ENCODE measurements around the gene RAB42.

RAB42 gene, protein sequence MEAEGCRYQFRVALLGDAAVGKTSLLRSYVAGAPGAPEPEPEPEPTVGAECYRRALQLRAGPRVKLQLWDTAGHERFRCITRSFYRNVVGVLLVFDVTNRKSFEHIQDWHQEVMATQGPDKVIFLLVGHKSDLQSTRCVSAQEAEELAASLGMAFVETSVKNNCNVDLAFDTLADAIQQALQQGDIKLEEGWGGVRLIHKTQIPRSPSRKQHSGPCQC

GRCh38 chr1:28591708-28592320 is at the start of gene RAB42:
TSS of gene RAB42 (plus strand) at chr1:28592265. CDS start at chr1:28592512, 247 bp downstream.
- peak; percentile 60 for DNase-seq (ENCODE audit: insufficient read length, low spot score)
- no peak for FAIRE-seq
- TF ChIP-seq, protein P1, sequence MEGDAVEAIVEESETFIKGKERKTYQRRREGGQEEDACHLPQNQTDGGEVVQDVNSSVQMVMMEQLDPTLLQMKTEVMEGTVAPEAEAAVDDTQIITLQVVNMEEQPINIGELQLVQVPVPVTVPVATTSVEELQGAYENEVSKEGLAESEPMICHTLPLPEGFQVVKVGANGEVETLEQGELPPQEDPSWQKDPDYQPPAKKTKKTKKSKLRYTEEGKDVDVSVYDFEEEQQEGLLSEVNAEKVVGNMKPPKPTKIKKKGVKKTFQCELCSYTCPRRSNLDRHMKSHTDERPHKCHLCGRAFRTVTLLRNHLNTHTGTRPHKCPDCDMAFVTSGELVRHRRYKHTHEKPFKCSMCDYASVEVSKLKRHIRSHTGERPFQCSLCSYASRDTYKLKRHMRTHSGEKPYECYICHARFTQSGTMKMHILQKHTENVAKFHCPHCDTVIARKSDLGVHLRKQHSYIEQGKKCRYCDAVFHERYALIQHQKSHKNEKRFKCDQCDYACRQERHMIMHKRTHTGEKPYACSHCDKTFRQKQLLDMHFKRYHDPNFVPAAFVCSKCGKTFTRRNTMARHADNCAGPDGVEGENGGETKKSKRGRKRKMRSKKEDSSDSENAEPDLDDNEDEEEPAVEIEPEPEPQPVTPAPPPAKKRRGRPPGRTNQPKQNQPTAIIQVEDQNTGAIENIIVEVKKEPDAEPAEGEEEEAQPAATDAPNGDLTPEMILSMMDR (IDR thresholded peaks at IDR 0.05; ENCODE audit: insufficient read depth, missing control alignments), result no peak

- TF ChIP-seq, protein P1 (IDR thresholded peaks at IDR 0.05; ENCODE audit: insufficient read depth, missing control alignments), result no peak
- FAIRE-seq (no peak), DNase-seq (ENCODE audit: insufficient read length, low spot score) (no peak)
Measured at GRCh38 chr1:28545246-28545628, 46.8 kb upstream of the RAB42 start.

- FAIRE-seq, result no peak
- TF ChIP-seq, protein P1 (IDR thresholded peaks at IDR 0.05; ENCODE audit: insufficient read depth, missing control alignments), result no peak
- no peak for DNase-seq (ENCODE audit: insufficient read length, low spot score)
Measured at GRCh38 chr1:28548318-28548717, 43.7 kb upstream of the RAB42 start.

DNA sequence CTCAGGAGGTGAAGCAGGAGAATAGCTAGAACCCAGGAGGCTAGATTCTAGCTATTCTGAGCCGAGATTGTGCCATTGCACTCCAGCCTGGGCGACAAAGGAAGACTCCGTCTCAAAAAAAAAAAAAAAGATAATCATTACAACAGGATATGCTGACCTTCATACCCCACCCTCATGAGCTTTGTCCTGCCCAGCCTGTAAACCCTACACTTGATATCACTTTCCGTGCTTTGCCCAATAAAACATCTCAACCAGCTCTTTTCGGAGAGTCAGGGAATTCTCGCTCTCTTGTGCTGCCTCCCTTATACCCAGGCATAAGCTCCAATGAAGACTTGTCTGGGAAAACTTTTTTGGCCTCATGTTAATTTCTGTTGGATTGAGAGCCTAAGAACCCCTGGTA is 40.7 kb upstream of the RAB42 start:
- DNase-seq (ENCODE audit: insufficient read length, low spot score), result no peak
- TF ChIP-seq, protein P1 (IDR thresholded peaks at IDR 0.05; ENCODE audit: insufficient read depth, missing control alignments), result no peak
- FAIRE-seq, result no peak

GRCh38 chr1:28552758-28553663 is 39.1 kb upstream of the RAB42 start, which contains the start of gene TRNAU1AP:
TSS of gene TRNAU1AP (plus strand) at chr1:28553085. CDS start at chr1:28553111, 26 bp downstream.
- FAIRE-seq, result no peak
- TF ChIP-seq, protein P1 (IDR thresholded peaks at IDR 0.05; ENCODE audit: insufficient read depth, missing control alignments), result no peak
- peak; percentile 65 for DNase-seq (ENCODE audit: insufficient read length, low spot score)

- DNase-seq (ENCODE audit: insufficient read length, low spot score) (no peak), FAIRE-seq (no peak)
- TF ChIP-seq, protein P1 (IDR thresholded peaks at IDR 0.05; ENCODE audit: insufficient read depth, missing control alignments), result no peak
Measured at GRCh38 chr1:28560886-28561285, 31.2 kb upstream of the RAB42 start.
